SU-DHL-6 (cell line): ENCODE data around the gene ATP6V1B1.

Experiments used
- H2AFZ ChIP-seq: fragments of 200-600 bp; sonication (generic); 2 replicates; pipeline ENCODE4 v1.6.1; 2014; ENCODE audit warnings: low read depth, mild to moderate bottlenecking, moderate library complexity, mixed read lengths, antibody characterized with exemption, low read length; ENCODE audit not compliant: severe bottlenecking
- H3F3A ChIP-seq: fragments of 200-600 bp; shearing (Covaris generic); 2 replicates; pipeline ENCODE4 v1.6.0; 2016; ENCODE audit warnings: antibody characterized with exemption, mild to moderate bottlenecking; ENCODE audit not compliant: insufficient read depth
- H3K27ac ChIP-seq: fragments of 200-600 bp; sonication (generic); 2 replicates; pipeline ENCODE4 v1.5.1; 2016; ENCODE audit warnings: low read depth, mild to moderate bottlenecking, low read length, moderate library complexity, mixed read lengths
- H3K27me3 ChIP-seq: fragments of 200-600 bp; sonication (generic), shearing (Covaris generic); 2 replicates; pipeline ENCODE4 v1.6.0; 2014; ENCODE audit warnings: mild to moderate bottlenecking, low read length
- H3K36me3 ChIP-seq: fragments of 200-600 bp; sonication (generic); 2 replicates; pipeline ENCODE4 v1.6.1; 2014; ENCODE audit warnings: mild to moderate bottlenecking, low read length, mixed read lengths
- H3K4me2 ChIP-seq: fragments of 300-600, 200-600 bp; shearing (Covaris generic), sonication (generic); 2 replicates; pipeline ENCODE4 v1.6.0; 2014; ENCODE audit warnings: low read length, low read depth, mild to moderate bottlenecking; ENCODE audit not compliant: poor library complexity, severe bottlenecking
- H3K4me3 ChIP-seq: fragments of 200-600 bp; sonication (generic); 2 replicates; pipeline ENCODE4 v1.5.1; 2014; ENCODE audit warnings: antibody characterized with exemption, low read length, mild to moderate bottlenecking, mixed read lengths; ENCODE audit not compliant: insufficient read depth, poor library complexity, severe bottlenecking
- H3K79me2 ChIP-seq: fragments of 200-600 bp; sonication (generic); 2 replicates; pipeline ENCODE4 v1.6.1; 2014; ENCODE audit warnings: mild to moderate bottlenecking, low read length, moderate library complexity; ENCODE audit not compliant: insufficient read depth
- H3K9ac ChIP-seq: fragments of 200-600 bp; sonication (generic); 2 replicates; pipeline ENCODE4 v1.7.0; 2014; ENCODE audit warnings: mild to moderate bottlenecking, low read length
- H3K9me2 ChIP-seq: fragments of 200-600 bp; sonication (generic); replicated peaks from 2 replicates; pipeline ENCODE4 v1.6.1; 2014; ENCODE audit warnings: low read length; ENCODE audit not compliant: insufficient read depth
- H3K9me3 ChIP-seq: fragments of 200-600 bp; sonication (generic); 2 replicates; pipeline ENCODE4 v1.6.1; 2014; ENCODE audit warnings: low read length, mixed read lengths; ENCODE audit not compliant: insufficient read depth
- H4K20me1 ChIP-seq: fragments of 200-600 bp; sonication (generic); 2 replicates; pipeline ENCODE4 v1.6.1; 2014; ENCODE audit warnings: low read depth, mild to moderate bottlenecking, antibody characterized with exemption, low read length, moderate library complexity, mixed read lengths
- EZH2phosphoT487 ChIP-seq: fragments of 200-600 bp; sonication (generic), shearing (Covaris generic); conservative IDR thresholded peaks from 2 replicates; pipeline ENCODE4 v1.6.1; 2018; ENCODE audit warnings: mild to moderate bottlenecking, antibody characterized with exemption, low read length, moderate library complexity, mixed read lengths
- TF ChIP-seq, protein P1 (sequence below): fragments of 200-600 bp; sonication (generic); IDR thresholded peaks from one replicate; pipeline ENCODE4 v1.5.1; 2017; ENCODE audit warnings: antibody characterized with exemption, mild to moderate bottlenecking, low read length, moderate library complexity; ENCODE audit not compliant: insufficient read depth, poor library complexity, severe bottlenecking

ATP6V1B1 gene

DNA sequence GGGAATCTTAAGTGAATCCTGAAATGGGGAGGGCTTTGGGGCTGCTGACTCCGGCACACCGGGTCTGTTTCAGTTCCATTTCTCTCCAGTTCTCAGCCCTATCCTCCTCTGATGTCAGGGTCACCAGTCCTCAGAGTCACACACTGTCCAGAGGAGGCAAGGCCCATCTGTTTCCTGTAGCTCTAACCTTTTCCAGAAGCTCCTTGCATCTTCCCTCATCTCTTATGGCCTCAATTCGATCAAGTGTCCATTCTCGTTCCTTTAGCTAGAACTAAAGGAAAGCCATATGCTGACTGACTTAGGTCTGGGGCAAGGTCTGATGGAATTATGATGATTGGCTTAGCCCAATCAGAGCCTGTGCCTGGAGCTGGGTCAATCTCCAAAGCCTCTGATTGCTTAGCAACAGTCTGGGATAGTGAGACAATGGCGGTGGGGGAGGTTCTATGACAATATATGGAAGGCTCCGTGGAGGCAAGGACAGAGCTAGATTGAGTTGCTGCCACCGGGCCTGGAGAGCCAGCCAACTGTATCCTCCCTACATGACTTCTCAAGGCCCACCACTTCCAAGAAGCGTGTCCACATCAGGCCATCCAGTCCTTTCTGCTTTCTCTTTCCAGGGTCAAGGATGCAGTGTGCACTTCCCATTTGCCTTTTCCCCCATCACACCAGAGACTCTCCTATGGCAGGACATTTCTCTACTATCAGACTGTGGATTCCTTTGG, 48.0 kb downstream of the ATP6V1B1 start:
- no peak overlapping the region for H3K27ac ChIP-seq
- H3K9ac ChIP-seq, result no peak overlapping the region
- no peaks in the 10 kb centered on the region for H3K9me2 ChIP-seq
- H3F3A ChIP-seq, result no peaks in the 10 kb centered on the region
- no peak overlapping the region for H3K4me2 ChIP-seq
- H2AFZ ChIP-seq, result no peak overlapping the region
- H4K20me1 ChIP-seq, result no peaks in the 10 kb centered on the region
- no peaks in the 10 kb centered on the region for H3K27me3 ChIP-seq
- TF ChIP-seq EZH2phosphoT487, result no peak
- TF ChIP-seq, protein P1, sequence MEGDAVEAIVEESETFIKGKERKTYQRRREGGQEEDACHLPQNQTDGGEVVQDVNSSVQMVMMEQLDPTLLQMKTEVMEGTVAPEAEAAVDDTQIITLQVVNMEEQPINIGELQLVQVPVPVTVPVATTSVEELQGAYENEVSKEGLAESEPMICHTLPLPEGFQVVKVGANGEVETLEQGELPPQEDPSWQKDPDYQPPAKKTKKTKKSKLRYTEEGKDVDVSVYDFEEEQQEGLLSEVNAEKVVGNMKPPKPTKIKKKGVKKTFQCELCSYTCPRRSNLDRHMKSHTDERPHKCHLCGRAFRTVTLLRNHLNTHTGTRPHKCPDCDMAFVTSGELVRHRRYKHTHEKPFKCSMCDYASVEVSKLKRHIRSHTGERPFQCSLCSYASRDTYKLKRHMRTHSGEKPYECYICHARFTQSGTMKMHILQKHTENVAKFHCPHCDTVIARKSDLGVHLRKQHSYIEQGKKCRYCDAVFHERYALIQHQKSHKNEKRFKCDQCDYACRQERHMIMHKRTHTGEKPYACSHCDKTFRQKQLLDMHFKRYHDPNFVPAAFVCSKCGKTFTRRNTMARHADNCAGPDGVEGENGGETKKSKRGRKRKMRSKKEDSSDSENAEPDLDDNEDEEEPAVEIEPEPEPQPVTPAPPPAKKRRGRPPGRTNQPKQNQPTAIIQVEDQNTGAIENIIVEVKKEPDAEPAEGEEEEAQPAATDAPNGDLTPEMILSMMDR, result no peak
- H3K9me3 ChIP-seq, result no peaks in the 10 kb centered on the region
- H3K79me2 ChIP-seq, result no peaks in the 10 kb centered on the region
- no peaks in the 10 kb centered on the region for H3K36me3 ChIP-seq
- no peak overlapping the region for H3K4me3 ChIP-seq

DNA sequence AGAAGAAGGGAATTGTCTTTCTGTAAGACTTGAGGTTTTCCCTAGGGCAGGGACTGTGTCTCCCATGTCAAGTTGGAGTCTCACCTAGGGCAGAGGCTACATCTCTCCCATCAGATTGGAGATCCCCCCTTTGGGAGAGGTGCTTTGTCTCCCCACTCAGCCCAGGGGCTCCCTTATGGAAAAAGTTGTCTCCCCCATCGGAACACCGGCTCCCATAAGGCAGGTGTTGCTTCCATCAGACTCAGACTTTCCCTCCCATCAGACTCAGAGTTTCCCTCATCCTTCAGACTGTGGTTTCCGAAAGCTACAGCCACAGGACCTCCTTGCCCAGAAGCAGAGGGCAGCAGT, 48.5 kb downstream of the ATP6V1B1 start:
- no peaks in the 10 kb centered on the region for H3K79me2 ChIP-seq
- H3K4me2 ChIP-seq, result no peak overlapping the region
- TF ChIP-seq EZH2phosphoT487, result no peak
- TF ChIP-seq, protein P1, result no peak
- H4K20me1 ChIP-seq, result no peaks in the 10 kb centered on the region
- no peak overlapping the region for H3K9ac ChIP-seq
- H3K27me3 ChIP-seq, result no peaks in the 10 kb centered on the region
- no peaks in the 10 kb centered on the region for H3K36me3 ChIP-seq
- H3K9me3 ChIP-seq, result no peaks in the 10 kb centered on the region
- no peaks in the 10 kb centered on the region for H3K9me2 ChIP-seq
- H3F3A ChIP-seq, result no peaks in the 10 kb centered on the region
- no peak overlapping the region for H3K4me3 ChIP-seq
- no peak overlapping the region for H2AFZ ChIP-seq
- H3K27ac ChIP-seq, result no peak overlapping the region

DNA sequence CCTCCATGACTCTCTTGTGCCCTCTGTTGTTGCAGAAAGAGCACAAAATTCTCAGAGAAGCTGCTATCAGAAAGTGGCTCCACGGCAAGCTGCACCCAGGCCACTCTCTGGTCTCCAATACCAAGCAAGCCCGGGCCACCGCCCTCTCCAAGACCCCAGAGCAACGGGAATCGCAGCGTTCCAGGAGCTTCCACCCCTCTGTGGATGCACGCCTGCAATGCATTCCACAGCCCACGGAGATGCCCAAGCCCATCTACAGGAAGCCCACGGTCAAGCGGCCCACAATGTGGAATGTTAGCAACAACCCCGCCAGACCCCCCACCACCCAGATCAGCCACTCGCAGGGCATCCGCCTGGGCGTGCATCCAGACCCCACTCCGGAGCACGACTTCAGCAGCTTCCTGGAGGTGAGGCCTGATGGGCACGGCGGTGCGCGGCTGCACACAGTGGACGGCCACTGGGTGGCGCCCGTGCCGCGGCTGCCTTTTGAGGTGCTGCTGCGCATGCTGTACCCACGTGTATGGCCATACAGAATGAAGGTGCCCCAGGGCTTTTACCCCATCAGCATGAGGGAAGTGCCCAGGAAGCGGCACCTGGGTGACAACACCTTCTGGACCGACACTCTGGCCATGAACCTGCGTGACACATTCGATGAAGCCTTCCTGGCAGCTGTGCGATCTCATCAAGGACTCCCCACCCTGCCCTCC, 49.0 kb downstream of the ATP6V1B1 start:
- Histone ChIP-seq H3K9me2 (no peaks in the 10 kb centered on the region), H3F3A (no peaks in the 10 kb centered on the region), H3K9me3 (no peaks in the 10 kb centered on the region), H3K79me2 (no peaks in the 10 kb centered on the region), H3K4me3 (no peak overlapping the region), H4K20me1 (no peaks in the 10 kb centered on the region), H3K36me3 (no peaks in the 10 kb centered on the region), H3K27me3 (no peaks in the 10 kb centered on the region), H3K4me2 (no peak overlapping the region), H2AFZ (no peak overlapping the region), H3K27ac (no peak overlapping the region), H3K9ac (no peak overlapping the region)
- TF ChIP-seq EZH2phosphoT487, result no peak
- TF ChIP-seq, protein P1, result peak; percentile 95
